ENCODE data around the gene KCNG3. TPM values are rescaled to one million over a fixed set of nuclear protein-coding genes. Genes with fewer than 3 reads are reported as not detected.

KCNG3 gene
- total RNA-seq, 4 donors from 2014 or later = 0.22 TPM; not detected in 3

DNA sequence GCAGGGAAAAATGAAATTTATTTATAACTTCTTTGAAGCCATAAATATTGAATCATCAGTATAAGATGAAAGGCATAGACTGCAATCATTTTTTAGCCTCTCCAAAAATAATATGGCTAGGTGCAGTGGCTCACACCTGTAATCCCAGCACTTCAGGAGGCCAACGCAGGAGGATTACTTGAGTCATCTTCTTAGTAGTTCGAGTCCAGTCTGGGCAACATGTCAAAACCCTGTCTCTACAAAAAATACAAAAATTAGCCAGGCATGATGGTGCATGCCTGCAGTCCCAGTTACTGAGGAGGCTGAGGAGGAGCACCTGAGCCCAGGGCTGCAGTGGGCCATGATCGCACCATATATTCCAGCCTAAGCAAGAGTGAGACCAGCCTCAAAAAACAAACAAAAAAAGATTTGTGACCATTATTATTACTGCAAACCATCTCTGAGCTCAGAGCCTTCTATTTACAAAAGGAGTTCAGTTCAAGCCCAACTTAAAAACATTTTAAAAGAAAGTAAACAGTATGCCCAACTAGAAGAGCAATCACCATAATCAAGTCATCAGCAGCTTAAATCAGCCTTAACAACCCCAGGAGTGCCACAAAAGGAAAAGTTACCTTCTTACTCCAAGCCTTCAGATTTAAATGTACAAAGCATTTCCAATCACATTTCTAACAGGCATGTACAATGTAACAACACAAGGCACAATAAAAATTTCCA is 37.5 kb downstream of the KCNG3 start:
- TF ChIP-seq, protein P1, sequence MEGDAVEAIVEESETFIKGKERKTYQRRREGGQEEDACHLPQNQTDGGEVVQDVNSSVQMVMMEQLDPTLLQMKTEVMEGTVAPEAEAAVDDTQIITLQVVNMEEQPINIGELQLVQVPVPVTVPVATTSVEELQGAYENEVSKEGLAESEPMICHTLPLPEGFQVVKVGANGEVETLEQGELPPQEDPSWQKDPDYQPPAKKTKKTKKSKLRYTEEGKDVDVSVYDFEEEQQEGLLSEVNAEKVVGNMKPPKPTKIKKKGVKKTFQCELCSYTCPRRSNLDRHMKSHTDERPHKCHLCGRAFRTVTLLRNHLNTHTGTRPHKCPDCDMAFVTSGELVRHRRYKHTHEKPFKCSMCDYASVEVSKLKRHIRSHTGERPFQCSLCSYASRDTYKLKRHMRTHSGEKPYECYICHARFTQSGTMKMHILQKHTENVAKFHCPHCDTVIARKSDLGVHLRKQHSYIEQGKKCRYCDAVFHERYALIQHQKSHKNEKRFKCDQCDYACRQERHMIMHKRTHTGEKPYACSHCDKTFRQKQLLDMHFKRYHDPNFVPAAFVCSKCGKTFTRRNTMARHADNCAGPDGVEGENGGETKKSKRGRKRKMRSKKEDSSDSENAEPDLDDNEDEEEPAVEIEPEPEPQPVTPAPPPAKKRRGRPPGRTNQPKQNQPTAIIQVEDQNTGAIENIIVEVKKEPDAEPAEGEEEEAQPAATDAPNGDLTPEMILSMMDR (IDR thresholded peaks at IDR 0.05; ENCODE audit: low read depth) = no peak

DNA sequence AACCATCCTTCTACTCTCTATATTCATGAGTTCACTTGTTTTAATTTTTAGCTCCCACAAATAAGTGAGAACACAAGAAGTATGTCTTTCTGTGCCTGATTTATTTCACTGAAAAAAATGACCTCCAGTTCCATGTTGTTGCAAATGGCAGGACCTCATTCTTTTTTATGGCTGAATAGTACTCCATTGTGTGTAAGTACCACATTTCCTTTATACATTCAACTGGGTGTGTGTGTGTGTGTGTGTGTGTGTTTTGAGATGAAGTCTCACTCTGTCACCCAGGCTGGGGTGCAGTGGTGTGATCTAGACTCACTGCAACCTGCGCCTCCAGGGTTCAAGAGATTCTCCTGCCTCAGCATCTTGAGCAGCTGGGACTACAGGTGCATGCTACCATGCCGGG is 41.2 kb downstream of the KCNG3 start:
- TF ChIP-seq, protein P1 (IDR thresholded peaks at IDR 0.05; ENCODE audit: low read depth) = no peak

DNA sequence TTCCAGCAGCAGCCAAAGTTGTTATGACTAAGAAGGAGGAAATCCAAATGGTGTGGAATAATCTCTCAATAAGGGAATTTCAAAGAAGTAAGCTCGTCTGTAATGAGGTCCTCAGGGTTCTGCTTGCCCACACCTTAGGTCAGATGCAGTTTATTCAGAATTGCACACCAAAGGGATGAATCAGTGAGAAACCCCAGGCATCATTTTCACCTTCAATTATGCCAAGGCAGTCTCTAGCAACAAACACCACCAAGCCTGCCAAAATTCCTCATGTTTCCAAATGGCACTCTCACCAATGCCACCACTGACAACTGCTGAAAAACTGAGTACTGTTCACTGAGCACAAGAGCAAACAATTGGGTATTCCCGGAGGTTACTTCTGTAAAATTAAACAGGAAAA is 43.6 kb downstream of the KCNG3 start:
- TF ChIP-seq, protein P1 (IDR thresholded peaks at IDR 0.05; ENCODE audit: low read depth) = no peak

GRCh38 chr2:42449163-42450087 is 44.4 kb downstream of the KCNG3 start:
- TF ChIP-seq, protein P1 (IDR thresholded peaks at IDR 0.05; ENCODE audit: low read depth) = no peak

GRCh38 chr2:42448163-42448562 is 45.6 kb downstream of the KCNG3 start:
- TF ChIP-seq, protein P1 (IDR thresholded peaks at IDR 0.05; ENCODE audit: low read depth) = no peak

- TF ChIP-seq, protein P1 (IDR thresholded peaks at IDR 0.05; ENCODE audit: low read depth) = no peak
These were observed 47.1 kb downstream of the KCNG3 start for GRCh38 chr2:42446503-42447271.
